Activated gamma-delta T cell (primary cell): ENCODE measurements around the gene LRRTM1.

ENCODE experiments used
- DNase-seq: peaks from one replicate; lab custom pipeline; 2025; lab: John Stamatoyannopoulos, UW
- total RNA-seq, 2 donors: gene quantifications; one replicate each; lab custom pipeline; 2026; lab: John Stamatoyannopoulos, UW

LRRTM1 gene, protein sequence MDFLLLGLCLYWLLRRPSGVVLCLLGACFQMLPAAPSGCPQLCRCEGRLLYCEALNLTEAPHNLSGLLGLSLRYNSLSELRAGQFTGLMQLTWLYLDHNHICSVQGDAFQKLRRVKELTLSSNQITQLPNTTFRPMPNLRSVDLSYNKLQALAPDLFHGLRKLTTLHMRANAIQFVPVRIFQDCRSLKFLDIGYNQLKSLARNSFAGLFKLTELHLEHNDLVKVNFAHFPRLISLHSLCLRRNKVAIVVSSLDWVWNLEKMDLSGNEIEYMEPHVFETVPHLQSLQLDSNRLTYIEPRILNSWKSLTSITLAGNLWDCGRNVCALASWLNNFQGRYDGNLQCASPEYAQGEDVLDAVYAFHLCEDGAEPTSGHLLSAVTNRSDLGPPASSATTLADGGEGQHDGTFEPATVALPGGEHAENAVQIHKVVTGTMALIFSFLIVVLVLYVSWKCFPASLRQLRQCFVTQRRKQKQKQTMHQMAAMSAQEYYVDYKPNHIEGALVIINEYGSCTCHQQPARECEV
- 0 reads per million in 2 donors for total RNA-seq

DNA sequence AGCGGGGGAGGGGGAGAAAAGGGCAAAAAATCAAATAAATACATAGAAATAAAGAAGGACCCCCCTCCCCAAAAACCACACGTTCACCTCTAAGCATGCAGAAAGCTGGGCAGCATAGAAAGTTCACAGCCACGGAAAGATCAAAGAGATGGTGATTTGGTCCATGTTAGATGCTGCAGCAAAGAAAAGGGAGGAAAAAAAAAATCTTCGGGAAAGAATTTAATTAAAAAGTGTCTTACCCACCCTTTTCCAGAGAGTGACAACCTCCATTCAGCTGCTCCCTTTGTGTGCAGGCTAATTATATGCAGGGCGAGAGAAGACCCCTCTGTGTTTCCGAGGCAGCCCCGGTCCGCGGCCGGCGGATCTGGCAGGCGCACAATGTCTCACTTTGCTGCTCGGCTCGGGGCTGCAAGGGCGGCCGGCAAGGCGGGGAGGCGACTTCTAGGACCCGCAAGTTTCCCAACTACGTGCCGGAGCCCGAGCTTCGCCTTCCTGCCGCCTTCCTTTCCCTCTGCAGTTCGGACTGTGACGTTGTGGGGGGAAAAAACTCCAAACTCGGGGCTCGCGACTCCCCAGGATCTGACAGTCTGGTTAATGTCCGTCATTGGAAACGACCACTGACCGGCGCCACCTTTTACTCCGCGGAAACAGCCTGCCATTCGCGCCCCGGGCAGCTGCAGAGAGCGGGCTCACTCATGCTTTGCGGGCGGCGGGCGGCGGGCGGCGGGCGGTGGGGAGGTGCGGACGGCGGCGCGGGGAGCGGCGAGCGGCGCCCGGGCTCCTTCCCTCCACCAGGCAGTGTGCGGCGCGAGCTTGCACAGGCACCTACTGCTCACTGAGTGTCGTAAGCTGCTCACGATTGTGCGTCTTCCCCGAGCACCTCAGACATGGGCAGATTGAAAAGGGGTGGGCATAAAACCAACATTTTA, at the start of gene LRRTM1:
Gene LRRTM1, minus strand, starts transcription at position 844 of the 929 bp plus-strand sequence. CDS start 933 bp downstream, outside the sequence.
- DNase-seq, result no peak

GRCh38 chr2:80351231-80351630, 46.7 kb upstream of the LRRTM1 start:
- DNase-seq, result no peak

GRCh38 chr2:80348953-80349352, 44.4 kb upstream of the LRRTM1 start:
- no peak for DNase-seq

GRCh38 chr2:80348078-80348477, 43.5 kb upstream of the LRRTM1 start:
- no peak for DNase-seq

DNA sequence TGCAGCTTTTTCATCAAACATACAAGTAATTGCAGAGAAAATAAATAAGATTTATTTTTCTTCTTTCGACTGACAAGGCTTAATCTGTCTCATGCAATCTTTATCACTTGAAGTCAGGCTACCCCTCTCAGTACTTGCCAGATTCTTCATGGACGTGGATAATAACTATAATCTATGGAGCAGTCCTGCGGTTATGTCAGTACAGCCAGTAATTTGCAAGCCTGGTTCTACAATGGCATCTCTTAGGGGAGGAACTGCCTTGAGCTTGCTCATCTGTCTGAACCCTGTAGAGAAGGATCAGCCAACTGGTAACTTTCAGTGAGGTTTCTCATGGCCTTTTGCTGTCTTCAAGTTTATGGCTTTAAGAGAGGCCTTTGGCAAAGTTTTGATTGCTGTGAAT, 35.5 kb upstream of the LRRTM1 start:
- no peak for DNase-seq

- DNase-seq, result no peak
Observed at GRCh38 chr2:80338794-80339193, 34.2 kb upstream of the LRRTM1 start.

GRCh38 chr2:80335411-80335810, 30.9 kb upstream of the LRRTM1 start:
- no peak for DNase-seq

- DNase-seq, result no peak
Observed at GRCh38 chr2:80333886-80334285, 29.3 kb upstream of the LRRTM1 start.

GRCh38 chr2:80330527-80331450, 26.2 kb upstream of the LRRTM1 start:
- no peak for DNase-seq

DNA sequence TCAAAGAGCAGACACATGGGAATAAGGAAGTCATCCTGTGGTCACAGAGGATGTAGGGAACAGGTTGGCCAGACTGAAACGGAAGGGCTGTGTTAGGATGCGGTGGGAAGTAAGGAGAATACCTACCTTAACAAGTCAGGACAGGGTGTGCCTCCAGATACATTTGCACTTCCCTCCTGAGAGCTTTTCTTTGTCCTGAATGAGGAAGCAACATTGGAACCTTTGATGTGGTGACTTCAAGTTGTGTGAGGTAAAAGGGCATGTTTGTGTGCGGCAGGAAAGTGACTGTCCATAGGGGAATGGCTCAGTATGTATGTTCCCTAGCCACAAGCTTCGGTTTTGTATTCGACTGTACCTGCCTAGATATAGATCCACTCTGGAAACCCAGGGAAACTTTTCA, 24.9 kb upstream of the LRRTM1 start:
- no peak for DNase-seq

- DNase-seq, result no peak
Observed at GRCh38 chr2:80328159-80328571, 23.6 kb upstream of the LRRTM1 start.

- no peak for DNase-seq
Observed at GRCh38 chr2:80326861-80327260, 22.3 kb upstream of the LRRTM1 start.

GRCh38 chr2:80326214-80326613, 21.7 kb upstream of the LRRTM1 start:
- no peak for DNase-seq

DNA sequence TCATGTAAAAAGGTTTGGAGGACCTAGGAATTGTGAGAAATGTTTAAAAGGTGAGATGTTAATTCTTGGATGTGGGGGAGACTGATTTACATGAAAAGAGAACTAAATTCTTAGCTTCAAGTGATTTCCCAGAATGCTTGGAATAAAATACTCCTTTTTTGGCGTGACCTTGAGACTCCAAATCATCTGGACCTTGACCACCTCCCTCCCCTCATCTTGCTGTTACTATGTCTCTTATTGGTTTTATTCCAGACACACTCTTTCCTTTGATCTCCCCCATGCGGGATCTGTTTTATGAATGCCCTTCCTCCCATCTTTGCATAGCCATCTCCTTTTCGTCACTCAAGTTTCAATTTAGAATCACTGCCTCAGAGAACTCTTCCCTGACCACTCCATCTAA, 20.0 kb upstream of the LRRTM1 start:
- DNase-seq, result no peak

DNA sequence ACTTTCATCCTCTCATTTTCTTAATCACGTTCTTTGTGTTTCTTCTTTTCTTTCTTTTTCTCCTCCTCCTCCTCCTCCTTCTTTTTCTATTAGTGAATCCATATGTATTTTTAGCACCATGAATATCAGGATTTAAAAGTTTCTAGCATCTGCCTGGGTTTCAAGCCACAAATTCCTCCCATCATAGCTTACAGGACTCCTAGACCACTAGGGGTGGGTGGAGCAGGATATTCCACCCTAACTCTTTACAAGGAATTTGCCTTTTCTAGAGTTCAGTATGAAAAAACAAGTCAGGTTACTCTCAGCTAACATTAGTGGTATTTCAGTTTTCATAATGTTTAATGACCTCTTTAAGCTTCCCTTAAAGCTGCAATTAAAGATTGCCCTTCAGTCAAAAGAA, 19.1 kb upstream of the LRRTM1 start:
- DNase-seq, result no peak

GRCh38 chr2:80322958-80323357, 18.4 kb upstream of the LRRTM1 start:
- DNase-seq, result no peak

- DNase-seq, result no peak
Observed at GRCh38 chr2:80322311-80322920, 17.9 kb upstream of the LRRTM1 start.

- no peak for DNase-seq
Observed at GRCh38 chr2:80312282-80312839, 7.8 kb upstream of the LRRTM1 start.

DNA sequence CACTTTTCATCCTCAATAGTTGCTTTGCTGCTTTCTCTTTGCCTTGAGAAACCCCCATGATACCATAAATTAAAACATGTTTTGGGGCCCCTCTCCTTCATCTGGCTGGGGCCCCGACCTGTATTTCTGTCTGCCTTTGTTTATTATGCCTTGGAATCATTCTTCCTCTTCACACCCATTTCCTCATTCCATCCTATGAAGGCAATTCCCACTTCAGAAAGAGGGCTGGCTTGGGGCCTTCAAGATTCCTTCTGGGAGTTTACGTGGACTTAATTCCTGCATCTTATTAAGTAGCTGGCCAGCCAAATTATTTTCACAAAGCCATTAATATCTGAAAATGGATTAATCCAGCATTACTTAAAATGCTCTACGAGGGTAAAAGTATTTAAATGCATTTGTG, 6.8 kb upstream of the LRRTM1 start:
- no peak for DNase-seq

GRCh38 chr2:80303006-80303908, 1.3 kb downstream of the LRRTM1 start:
- no peak for DNase-seq
